ENCODE data around the gene BABAM1. TPM values are rescaled to one million over a fixed set of nuclear protein-coding genes. Genes with fewer than 3 reads are reported as not detected.
"Not testable (repeated sequence)": the region's sequence is repeated elsewhere in the genome, so short reads cannot be mapped to it uniquely, and the experiment has no call there.

The BABAM1 gene
- polyA plus RNA-seq, 1 experiment = 122 TPM

DNA sequence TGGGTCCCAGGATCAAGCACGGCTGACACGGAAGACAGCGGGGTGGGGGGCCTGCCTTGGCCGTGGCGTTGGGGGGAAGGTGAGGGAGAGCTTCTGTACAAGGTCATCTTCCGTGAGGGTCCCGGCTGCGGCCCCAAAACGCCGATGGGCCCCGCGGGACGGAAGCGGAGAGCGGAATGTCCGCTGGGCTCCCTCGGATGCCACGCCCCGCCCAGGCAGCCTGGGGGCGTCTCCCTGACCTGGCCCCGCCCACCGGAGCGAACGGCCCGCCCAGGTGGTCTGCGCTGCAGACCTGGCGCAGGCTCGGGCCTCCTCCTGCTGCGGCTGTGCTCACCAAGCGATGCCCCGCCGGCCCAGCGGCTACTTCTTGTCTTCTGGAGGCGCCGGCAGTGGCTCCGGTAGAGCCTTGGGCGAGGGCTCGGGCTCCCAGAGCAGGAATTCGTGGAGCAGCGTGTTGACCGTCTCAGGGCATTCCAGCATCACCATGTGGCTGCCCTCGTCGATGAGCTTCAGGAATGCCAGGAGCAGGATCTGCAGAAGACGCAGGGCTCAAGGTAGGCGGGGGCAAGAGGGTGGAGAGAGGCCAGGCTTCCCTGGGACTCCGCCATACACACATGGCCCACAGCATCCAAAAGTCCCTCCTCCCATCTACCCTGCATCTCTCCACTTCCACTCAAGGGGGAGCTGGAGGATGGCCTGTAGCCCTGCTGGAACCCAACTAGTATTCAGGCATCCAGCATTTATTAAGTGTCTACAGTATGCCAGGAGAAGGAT is 25.2 kb downstream of the BABAM1 start:
- peak; percentile 39 for DNase-seq (ENCODE audit: low read depth)
- H3K36me3 ChIP-seq (ENCODE audit: control insufficient read depth, insufficient read depth, low read length) = peaks cover 4% of the 10 kb centered on the region
- CTCF ChIA-PET = interaction anchor here (0.6 to 5.3 kb wide), 13 partner anchors 10 to 801 kb away, joined by 3 to 52 read pairs (median 3); partner anchors contain the start of genes ABHD8, ANKLE1, MRPL34 and RPL18A
- peak overlapping the region; percentile 58 for H3K4me3 ChIP-seq (ENCODE audit: low read depth, low read length)
- POLR2A ChIA-PET = no interaction called here
- TF ChIP-seq, protein P1, sequence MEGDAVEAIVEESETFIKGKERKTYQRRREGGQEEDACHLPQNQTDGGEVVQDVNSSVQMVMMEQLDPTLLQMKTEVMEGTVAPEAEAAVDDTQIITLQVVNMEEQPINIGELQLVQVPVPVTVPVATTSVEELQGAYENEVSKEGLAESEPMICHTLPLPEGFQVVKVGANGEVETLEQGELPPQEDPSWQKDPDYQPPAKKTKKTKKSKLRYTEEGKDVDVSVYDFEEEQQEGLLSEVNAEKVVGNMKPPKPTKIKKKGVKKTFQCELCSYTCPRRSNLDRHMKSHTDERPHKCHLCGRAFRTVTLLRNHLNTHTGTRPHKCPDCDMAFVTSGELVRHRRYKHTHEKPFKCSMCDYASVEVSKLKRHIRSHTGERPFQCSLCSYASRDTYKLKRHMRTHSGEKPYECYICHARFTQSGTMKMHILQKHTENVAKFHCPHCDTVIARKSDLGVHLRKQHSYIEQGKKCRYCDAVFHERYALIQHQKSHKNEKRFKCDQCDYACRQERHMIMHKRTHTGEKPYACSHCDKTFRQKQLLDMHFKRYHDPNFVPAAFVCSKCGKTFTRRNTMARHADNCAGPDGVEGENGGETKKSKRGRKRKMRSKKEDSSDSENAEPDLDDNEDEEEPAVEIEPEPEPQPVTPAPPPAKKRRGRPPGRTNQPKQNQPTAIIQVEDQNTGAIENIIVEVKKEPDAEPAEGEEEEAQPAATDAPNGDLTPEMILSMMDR (IDR thresholded peaks at IDR 0.05; ENCODE audit: insufficient read depth, low read depth, low read length) = peak; percentile 80
- H3K27me3 ChIP-seq (ENCODE audit: control insufficient read depth, insufficient read depth, low read length) = no peaks in the 10 kb centered on the region

DNA sequence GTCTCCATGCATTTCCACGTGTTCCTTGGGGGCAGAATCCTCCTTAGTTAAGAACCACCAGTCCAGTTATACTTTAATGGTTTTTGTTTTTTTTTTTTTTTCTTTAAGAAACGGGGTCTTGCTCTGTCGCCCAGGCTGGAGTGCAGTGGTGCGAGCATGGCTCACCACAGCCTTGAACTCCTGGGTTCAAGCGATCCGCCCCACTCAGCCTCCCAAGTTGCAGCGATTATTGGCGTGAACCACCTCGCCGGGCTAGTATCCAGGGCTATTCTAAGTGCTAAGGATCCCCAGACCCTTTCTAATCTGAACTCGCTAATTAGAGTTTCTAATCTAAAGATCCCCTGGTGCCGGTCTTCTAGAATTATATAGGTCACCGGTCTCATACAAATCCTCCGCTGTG is 26.4 kb downstream of the BABAM1 start:
- TF ChIP-seq, protein P1 (IDR thresholded peaks at IDR 0.05; ENCODE audit: insufficient read depth, low read depth, low read length) = no peak
- POLR2A ChIA-PET = no interaction called here
- Histone ChIP-seq H3K27me3 (ENCODE audit: control insufficient read depth, insufficient read depth, low read length) (no peaks in the 10 kb centered on the region), H3K36me3 (ENCODE audit: control insufficient read depth, insufficient read depth, low read length) (peaks cover 4% of the 10 kb centered on the region), H3K4me3 (ENCODE audit: low read depth, low read length) (no peak overlapping the region)
- no peak for DNase-seq (ENCODE audit: low read depth)
- CTCF ChIA-PET = interaction anchor here (1.0 to 5.3 kb wide), 5 partner anchors 10 to 566 kb away, joined by 3 to 52 read pairs (median 24); partner anchors contain the start of genes ABHD8, ANKLE1, MRPL34 and RPL18A

DNA sequence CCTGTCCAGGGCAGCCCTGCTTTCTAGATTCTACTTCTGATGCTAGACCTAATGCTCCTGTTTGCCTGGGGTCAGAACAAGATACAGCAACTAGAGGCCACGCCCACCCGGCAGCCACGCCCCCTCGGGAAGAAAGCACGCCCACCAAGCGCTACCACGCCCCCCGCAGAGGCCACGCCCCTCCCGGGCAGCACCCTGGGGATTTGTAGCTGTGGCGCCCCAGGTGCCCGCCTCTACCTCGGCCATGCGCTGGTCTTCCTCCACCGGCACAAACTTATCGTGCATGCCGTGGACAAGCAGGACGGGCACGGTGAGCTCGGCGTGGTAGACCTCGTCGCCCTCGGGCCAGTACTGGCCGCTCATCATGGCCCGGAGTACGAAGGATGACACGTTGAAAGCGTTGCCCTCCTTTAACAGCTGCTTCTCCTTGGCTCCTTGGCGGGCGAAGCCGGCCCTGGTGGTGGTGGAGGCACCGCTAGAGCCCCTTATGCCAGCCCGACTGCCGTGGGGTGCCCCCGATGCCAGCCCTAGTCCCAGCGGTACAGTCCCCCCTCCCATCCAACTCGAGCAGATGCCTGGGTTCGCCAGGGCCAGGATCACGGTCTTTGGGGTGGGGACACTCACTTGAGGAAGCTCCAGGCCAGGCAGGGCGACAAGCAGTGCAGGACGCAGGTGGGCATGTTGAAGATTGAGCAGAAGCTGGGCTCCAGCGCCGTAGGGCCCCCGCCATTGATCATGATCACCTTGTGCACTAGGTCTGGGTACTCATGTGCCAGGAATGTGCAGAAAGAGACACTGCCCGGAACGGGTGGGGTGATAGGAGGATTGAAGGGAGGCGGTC is 27.0 kb downstream of the BABAM1 start:
- H3K4me3 ChIP-seq (ENCODE audit: low read depth, low read length) = no peak overlapping the region
- no peak for DNase-seq (ENCODE audit: low read depth)
- no peaks in the 10 kb centered on the region for H3K27me3 ChIP-seq (ENCODE audit: control insufficient read depth, insufficient read depth, low read length)
- POLR2A ChIA-PET = no interaction called here
- CTCF ChIA-PET = interaction anchor here (0.5 to 5.3 kb wide), 2 partner anchors 9 to 45 kb away, joined by 3 to 52 read pairs; partner anchors contain the start of genes ABHD8 and MRPL34
- TF ChIP-seq, protein P1 (IDR thresholded peaks at IDR 0.05; ENCODE audit: insufficient read depth, low read depth, low read length) = no peak
- peaks cover 6% of the 10 kb centered on the region for H3K36me3 ChIP-seq (ENCODE audit: control insufficient read depth, insufficient read depth, low read length)

DNA sequence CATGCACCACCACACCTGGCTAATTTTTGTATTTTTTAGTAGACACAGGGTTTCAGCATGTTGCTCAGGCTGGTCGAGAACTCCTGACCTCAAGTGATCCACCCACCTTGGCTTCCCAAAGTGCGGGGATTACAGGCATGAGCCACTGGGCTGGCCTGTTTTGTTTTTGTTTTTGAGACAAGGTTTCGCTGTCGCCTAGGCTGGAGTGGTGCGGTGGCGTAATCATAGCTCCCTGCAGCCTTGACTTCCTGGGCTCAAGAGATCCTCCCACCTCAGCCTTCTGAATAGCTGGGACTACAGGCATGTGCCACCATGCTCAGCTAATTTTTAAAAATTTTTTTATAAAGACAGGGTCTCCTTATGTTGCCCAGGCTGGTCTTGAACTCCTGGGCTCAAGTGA is 28.3 kb downstream of the BABAM1 start:
- POLR2A ChIA-PET; H3K27me3 ChIP-seq (ENCODE audit: control insufficient read depth, insufficient read depth, low read length); H3K36me3 ChIP-seq (ENCODE audit: control insufficient read depth, insufficient read depth, low read length); H3K4me3 ChIP-seq (ENCODE audit: low read depth, low read length); DNase-seq (ENCODE audit: low read depth): not testable (repeated sequence)
- CTCF ChIA-PET = interaction anchor here (1.3 to 5.3 kb wide), 3 partner anchors 8 to 91 kb away, joined by 4 to 52 read pairs (median 5); partner anchors contain the start of genes ABHD8 and MRPL34

DNA sequence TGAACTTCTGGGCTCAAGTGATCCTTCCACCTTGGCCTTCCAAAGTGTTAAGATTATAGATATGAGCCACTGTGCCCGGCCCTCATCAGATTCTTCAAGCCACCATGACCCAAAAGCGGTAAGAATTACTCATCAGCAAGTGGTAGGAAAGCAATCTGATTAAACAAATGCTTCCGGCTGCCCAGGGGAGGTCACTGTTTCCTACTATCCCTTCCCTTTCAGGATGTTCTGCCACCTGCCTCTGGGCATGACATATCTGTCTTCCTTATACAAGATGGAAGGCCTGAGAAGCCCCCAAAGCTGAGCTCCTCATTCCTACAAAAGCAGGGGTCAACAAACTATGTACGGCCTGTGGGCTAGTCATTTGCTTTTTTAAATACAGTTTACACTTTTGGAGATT is 29.0 kb downstream of the BABAM1 start:
- no peaks in the 10 kb centered on the region for H3K27me3 ChIP-seq (ENCODE audit: control insufficient read depth, insufficient read depth, low read length)
- no peak overlapping the region for H3K4me3 ChIP-seq (ENCODE audit: low read depth, low read length)
- DNase-seq (ENCODE audit: low read depth) = no peak
- ChIA-PET POLR2A (no interaction called here), CTCF (interaction anchor here (1.3 to 1.6 kb wide), 2 partner anchors 13 to 90 kb away, joined by 4 to 5 read pairs; no protein-coding TSS in a partner anchor)
- TF ChIP-seq, protein P1 (IDR thresholded peaks at IDR 0.05; ENCODE audit: insufficient read depth, low read depth, low read length) = no peak
- H3K36me3 ChIP-seq (ENCODE audit: control insufficient read depth, insufficient read depth, low read length) = peaks cover 6% of the 10 kb centered on the region
